Stimulated activated CD8-positive, alpha-beta memory T cell treated with anti-CD3 and anti-CD28 coated beads, Interleukin-7, amount 100 ng/mL, for 48 hours (primary cell): ENCODE measurements around the gene KY.
"Not testable (repeated sequence)": the region's sequence is repeated elsewhere in the genome, so short reads cannot be mapped to it uniquely, and the experiment has no call there.

Experiments
- DNase-seq, 2 donors: peaks; one replicate each; pipeline ENCODE4 v3.0.0-alpha.2; 2020; ENCODE audit warnings: low read depth in 1 of 2; ENCODE audit errors: extremely low read depth in 1 of 2

Gene KY

DNA sequence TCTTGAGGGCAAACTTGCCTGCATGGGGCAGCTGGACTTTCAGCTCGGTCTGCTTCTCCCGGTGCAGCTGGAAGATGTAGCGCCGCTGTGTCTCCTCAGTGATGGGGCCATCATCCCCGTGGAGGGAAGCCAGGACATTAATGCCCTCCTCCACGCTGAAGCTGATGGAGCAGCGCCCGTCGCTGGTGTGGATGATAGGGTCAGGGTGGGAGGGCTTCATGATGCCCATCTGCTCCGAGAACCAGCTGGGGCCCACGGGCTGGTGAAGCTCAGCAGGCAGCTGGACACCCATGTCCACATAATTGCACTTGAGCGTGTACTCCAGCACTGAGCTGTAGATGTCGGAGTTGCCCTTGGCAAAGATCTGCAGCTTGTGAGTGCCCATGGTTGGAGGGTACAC, 46.9 kb downstream of the KY start:
- DNase-seq, result no peak

DNA sequence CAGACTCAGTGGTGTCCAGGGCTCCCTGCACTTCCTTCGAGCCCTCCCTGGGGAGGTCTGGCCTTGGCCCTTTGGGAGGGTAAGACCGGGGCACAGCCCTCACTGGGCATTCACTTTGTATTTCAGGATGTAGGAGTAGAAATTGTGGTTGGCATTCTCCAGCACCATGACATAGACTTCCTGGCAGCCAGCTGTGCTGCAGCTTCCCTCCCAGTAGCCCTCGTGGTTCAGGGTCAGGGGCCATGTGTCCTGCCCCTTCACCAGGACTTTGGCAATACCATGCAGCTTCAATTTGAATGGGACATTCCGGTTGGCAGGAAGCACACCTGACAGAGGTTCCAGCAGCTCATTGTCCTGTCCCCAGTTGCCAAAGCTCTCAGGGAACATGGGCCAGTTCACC, 47.3 kb downstream of the KY start:
- no peak for DNase-seq

DNA sequence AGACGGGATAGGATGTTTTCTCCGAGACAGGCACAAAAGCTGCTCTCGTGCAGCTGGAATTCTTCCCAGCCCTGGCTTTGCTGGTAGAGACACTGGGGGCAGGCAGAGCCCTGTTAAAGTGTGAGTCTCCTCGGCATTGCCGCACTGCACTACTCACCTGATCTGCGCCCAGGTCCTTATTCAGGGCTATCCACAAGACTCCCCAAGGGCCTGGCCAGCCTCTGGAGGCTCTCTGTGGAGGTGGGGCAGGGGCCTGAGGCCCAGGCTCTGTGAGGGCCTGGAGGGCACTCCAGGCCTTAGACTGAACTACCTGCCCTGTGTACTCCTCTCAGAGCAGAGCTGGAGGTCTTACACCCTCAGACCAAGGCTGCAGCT, 48.4 kb downstream of the KY start:
- DNase-seq, result no peak

DNA sequence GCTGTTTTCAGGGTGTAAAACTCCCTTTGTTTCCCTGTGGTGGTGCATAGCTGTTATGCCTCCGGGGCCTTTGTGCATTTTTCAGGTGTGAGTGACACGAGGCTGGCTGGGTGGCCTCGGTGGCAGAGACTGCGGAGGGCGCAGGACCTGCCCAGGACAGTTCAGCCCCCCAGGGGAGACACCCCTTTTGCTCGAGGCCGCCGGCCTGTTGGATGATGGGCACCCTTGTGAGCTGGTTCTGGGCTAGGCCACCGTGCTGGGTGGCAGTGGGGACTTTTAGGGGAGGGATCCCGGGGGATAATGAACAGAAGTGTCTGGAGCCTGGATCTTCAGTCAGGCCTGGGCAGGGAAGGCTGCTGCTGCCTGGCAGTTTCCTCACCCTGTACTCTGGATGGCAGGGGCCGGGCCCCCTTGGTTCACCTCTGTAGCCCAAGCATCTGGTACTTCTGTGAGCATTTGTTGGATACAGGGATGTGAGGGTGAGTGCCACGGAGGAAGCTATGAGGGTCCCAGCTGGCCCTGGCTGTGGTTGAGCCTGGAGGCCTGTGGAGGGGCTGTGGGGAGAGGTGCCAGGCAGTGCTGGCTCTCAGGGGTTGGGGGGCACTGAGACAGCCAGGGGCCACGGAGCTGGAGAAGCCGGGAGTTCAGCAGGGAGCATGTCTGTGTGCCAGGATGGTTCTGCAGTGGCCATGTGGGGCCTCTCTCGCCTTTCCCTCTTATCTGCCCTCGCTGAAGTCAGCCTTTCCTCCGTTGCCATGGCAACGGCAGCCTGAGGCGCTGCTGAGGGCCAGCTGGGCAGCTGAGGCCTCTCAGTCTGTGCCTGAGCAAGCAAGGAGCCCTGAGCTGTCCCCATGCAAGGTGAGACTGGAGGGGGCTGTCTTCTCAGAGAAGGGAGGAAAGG, 49.0 kb downstream of the KY start:
- DNase-seq, result no peak

DNA sequence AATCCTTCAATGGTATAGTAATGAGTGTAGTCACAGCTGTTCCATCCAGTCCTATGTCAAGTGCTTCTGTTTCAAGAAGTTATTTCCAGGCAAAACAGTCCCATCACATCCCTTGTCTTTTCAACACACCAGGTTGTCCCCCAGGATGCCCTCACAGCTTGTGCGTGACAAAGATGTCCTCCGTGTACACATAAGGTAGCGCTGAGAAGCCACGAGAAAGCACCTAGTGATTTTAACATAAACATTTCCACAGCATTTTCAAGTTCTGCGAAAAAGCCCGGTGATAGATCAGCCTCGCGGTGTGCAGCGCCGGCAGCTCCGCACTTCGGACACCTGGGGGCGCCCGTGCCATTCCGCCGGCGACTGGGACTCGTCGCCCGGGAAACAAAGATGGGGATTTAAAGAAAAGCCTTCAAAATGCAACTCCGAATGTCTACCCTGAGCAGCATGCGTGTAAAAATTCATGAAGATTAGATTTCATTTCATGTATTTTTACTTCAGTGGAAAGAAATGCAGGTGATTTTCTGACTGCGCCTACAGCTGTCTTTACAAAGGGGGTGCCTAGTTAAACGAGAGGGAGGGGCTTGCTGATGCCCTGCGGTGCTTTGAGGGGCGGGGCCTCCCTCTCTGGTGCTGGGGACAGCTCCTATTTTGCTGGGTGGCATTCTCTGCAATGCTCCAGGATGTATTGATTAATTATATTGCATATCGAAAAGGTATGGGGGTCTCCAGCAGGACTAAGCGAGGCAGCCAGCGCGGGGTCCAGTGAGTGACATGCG, 49.9 kb downstream of the KY start:
- DNase-seq, result peak; percentile 5 to 28

DNA sequence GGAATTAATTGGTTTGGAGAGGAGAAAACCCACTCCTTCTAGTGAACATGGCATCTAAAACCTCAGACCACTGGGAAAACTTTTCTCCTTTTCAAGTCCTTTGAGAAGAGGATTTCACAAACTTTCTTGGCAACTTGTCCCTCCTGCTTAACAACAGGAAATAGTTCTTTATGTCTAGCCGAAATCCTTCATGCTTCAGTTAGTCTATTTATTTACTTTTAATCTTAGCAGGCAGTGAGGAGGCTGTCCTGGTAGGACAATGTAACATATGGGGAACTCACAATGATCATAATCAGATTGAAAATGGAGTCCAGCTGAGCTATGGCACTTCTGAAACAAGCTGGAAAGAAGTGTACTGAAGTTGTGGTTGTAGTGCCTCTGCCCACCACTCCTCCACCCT, 50.6 kb downstream of the KY start:
- no peak for DNase-seq

DNA sequence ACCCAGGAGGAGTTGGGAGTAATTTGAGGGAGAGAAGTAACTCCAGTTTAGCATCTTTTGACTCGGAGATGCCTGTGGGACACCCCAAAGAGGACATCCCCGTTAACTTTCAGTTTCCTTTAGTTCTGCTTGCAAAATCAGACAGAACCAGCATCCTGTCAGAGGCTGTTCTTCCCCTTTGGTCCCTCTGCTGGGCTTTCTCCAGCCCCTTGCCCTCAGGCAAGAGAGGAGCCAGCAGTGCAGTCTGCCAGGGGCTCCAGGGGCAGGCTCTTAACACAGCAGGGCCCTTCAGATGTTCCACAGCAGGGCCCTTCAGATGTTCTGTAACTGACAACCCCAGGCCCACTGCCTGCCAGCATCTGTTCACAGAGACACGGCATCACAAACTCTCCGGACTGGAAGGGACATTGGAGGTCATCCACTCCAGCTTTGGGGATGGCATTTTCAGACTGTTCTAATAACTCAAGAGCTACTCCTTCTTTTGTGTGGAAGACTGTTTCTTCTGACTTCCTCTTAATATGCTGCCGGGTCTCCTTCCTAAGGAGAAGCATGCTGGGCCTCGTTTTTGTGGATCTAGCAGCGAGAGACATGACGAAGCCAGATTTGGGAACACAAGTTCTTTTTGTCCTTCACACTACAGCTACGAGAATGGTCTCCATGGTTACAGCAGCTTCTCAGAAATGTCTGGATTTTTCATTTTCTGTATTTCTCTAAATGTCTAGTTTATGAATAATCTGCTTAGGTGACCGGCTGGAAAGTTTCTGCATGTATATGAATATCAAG, 51.9 kb downstream of the KY start:
- DNase-seq, result no peak

DNA sequence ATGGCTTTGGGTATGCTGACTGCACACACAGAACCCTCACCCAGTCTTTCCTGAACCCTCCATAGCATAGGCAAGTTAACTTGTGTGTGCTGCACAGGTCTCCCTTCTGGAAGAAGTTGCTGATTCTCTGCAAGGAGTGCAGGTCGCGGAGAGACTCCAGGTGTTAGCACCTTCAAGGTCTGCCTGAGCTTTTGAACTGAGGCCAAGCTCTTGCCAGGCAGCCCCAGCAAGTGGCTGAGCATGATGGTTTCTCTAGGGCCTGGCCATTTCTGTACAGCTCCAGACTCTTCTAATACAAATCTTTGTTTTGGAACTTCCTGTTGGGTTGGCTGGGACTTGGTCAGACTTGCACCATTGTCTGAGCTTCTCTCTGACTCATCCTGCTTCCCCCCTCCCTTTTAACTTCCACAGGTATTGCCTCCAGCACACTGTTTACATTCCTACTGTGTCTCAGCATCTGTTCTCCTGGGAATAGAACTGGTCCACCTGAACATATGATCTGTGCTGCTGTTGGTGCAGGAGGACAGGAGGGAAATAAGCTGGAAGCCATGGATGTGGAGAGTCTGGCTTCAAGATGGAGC, 53.3 kb downstream of the KY start:
- no peak for DNase-seq

DNA sequence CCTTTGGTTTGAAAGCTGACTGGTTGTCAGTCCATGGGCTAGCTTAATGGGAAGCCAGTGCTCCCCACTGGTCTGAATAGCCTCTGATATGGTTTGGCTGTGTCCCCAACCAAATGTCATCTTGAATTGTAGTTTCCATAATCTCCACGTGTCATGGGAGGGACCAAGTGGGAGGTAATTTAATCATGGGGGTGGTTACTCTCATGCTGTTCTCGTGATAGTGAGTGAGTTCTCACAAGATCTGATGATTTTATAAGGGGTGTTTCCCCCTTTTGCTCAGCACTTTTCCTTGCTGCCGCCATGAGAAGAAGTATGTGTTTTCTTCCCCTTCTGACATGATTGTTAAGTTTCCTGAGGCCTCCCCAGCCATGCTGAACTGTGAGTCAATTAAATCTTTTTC, 55.8 kb downstream of the KY start:
- DNase-seq, result not testable (repeated sequence)

DNA sequence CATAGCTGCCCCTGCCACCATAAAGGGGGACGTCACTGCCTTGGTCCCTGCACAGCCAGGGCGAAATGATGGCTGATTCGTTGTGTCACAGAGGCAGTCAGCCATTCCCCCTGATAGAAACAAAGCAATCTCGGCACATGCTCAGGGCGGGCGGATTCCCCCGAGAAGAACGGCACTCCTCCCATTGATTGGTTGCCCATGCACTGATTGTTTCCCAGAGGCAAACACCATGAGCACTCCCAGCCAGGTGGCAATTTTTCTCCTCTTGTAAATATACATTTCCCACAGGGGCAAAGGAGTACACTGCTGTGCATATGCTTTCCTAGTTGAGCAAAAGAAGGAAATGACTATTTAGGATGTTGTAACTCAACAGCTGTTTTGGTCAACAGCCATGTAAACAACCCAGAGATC, 56.5 kb downstream of the KY start:
- DNase-seq, result no peak

DNA sequence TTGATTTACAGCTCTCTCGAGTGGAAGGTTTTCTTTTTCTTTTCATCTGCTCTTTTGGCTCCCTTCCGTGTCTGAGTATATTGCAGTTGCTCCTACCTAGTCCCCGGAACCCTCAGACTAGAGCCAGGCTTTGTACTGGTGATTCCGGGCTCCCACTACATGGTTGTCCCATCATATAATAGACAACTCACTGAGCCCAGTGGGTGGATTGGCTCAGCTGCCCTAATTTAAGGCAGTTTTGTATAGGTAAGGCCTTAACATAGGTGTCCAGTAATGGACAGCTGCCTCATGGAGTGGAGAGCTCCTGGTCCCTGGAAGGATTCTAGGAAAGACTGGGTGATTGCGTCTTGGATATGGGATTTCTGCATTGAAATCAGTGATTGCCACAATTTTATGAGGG, 58.0 kb downstream of the KY start:
- no peak for DNase-seq

DNA sequence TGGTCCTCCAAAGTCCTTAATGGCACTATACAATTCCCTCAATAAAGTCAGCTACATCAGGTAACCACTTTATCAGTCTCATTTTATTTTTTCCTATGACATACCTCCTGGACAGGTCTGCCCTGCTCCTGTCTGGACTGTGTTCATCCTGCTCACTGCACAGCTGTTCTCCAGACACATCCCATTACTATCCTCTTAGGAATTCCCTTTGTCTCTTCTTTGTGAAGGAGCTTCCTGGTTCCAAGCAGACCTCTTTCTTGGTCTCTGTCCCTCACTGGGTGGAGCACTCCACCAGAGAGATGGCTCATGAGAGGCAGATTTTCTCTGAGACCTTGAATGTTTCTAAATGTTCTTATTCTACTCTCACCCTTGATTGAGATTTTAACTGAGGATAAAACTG, 60.1 kb downstream of the KY start:
- DNase-seq, result no peak

DNA sequence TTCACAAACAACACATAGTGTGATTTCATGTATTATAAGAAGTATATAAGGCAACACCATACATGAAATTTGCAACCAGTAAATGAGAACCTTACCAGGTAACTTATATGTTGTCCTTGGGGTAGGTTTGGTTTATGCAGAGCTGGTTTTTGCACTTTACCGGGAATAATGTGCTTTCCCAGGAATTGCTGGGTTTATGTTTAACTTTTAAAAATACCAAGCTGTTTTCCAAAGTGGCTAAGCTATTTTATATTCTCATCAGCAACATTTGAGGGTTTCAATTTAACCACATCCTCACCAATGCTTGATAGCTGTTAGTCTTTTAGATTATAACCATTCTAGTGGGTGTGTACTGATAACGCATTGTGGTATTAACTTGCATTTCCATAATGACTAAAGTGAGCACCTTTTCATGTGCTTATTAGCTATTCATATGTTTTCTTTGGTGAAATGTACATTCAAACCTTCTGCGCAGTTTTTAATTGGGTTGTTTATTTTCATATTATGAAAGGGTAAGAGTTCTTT, 71.6 kb downstream of the KY start:
- no peak for DNase-seq

DNA sequence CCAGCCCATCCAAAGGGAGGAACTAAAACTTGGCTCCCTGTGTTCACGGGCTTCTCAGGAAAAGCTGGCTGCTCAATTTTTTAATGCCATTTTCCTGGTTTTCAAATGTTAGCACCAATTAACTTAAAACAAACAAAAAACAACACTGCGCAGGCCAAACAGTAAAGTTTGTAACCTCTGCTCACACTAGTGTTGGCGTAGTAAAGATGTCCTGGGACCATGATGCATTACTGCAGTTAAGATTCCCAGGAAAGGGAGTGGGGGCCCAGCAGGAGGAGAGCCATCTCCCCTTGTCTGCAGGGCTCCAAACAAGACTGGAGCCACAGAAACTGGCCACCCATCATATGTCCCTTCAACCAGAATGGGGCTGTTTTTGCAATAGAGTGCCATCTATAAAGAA, 74.0 kb downstream of the KY start:
- no peak for DNase-seq

DNA sequence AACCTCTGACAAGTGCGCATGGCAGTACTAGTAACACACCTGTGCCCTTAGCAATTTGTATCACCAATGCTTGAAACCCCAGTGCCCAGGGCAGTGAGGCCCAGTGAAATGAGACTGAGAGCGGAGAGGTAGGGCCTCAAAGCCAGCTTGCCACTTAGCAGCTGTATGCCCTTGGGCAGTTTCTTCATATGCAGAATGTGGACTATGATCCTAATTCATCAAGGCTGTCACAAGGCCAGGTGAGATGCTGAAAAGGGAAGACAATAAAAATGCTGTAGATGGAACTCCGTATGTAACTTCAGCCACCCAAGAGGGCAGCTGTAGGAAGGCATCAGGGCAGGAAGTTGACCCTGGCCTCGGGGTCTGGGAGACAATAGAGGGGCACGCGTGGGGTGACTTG, 74.4 kb downstream of the KY start:
- DNase-seq, result no peak

DNA sequence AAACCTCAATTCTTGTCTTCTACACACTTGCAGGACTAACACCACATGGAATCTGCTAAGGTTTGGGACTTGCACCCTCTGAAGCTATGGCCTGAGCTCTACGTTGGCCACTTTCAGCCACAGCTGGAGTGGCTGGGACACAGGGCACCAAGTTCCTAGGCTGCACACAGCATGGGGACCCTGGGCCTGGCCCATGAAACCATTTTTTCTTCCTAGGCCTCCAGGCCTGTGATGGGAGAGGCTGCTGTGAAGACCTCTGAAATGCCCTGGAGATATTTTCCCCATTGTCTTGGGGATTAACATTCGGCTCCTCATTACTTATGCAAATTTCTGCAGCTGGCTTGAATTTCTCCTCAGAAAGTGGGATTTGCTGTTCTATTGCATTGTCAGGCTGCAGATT, 80.9 kb downstream of the KY start:
- not testable (repeated sequence) for DNase-seq

DNA sequence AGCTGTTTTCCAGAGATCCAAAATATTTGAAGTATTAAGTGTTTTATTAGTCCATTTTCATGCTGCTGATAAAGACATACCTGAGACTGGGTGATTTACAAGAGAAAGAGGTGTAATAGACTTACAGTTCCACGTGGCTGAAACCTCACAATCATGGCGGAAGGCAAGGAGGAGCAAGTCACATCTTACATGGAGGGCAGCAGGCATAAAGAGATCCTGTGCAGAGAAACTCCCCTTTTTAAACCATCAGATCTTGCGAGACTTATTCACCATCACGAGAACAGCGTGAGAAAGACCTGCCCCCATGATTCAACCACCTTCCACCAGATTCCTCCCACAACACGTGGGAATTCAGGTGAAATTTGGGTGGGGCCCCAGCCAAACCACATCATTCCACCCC, 82.0 kb downstream of the KY start:
- DNase-seq, result no peak

DNA sequence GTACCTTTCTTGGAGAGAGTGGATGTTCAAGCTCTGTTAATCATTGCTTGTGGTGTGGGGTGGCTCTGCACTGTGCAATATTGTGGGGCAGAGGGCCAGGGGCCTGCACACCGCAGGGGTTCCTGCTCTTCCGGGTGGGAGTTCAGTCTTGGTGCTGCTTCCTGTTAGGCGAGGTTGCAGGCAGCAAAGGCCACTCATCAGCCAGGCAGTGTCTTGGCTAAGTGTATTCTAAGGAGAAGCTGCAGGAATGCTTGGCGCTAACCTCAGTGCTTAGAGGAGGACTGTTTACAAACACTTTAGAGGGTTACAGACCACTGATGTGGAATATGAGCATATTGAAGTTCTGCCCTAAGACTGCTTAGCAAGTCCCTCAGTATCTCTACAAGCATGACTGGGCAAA, 83.2 kb downstream of the KY start:
- no peak for DNase-seq

DNA sequence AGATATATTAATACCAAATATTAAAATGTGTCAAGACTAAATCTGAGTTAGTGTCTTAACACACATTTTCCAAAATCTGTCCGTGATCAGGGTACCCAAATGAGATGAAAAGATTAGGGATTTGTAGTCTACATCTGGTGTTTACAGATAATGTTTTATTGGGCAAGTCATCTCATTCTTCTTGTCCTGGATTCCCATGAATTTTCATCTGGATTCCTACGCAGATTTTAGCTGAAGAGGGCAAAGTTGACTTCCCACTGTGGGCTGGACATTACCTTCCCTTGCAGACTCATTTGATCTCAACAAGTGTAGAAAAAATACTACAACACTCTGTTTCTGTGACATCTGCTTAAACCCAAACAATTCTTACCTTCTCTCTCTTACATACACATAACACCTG, 85.8 kb downstream of the KY start:
- no peak for DNase-seq

DNA sequence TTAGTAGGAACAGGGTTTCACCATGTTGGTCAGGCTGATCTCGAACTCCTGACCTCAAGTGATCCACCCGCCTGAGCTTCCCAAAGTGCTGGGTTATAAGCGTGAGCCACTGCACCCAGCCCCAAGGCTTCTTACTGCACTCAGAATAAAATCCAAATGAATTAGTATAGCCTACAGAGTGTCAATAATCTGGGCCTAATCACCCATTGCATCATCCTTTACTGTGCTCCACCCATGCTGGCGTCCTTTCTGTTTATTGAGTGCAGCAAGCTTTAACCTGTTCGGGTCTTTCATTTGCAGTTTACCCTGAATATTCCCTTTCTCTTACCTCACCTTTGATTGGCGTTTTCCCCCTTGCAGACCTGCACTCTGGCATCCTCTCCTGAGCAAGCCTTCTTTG, 87.2 kb downstream of the KY start:
- no peak for DNase-seq

DNA sequence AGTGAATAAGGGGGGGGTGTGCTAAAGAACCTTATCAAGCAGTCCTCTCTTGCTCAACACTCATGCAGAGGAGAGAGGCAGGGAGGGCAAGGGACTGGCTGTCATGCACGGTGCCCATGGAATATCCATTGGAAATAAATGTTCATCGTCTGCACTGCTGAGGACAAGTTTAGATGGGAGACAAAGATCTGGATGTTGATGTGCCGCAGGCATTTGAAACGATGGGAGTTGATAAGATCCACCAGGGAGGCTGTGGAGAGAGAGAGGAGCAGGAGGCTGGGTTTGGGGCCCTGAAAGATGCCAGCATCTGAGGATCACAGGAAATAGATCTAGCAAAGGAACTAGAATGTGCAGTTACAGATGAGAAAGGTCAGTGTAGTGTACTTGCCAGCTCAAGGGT, 88.8 kb downstream of the KY start:
- DNase-seq, result no peak
